GM19240 (cell line): ENCODE data around the gene DHDDS.
A peak's percentile ranks its signal among the peaks of the same experiment; 100 is the strongest.
"Not testable (repeated sequence)": the region's sequence is repeated elsewhere in the genome, so short reads cannot be mapped to it uniquely, and the experiment has no call there.

Source experiments
- DNase-seq: peaks from one replicate; pipeline ENCODE4 v3.0.0; 2011; ENCODE audit warnings: low spot score; ENCODE audit not compliant: insufficient read length

Gene DHDDS

GRCh38 chr1:26431979-26432695, at the start of gene DHDDS:
Gene DHDDS (plus strand): TSS chr1:26432321. CDS start chr1:26432946, 625 bp downstream.
- peak; percentile 96 for DNase-seq

GRCh38 chr1:26384076-26384475, 48.0 kb upstream of the DHDDS start:
- DNase-seq, result no peak

GRCh38 chr1:26385063-26385462, 47.1 kb upstream of the DHDDS start:
- DNase-seq, result not testable (repeated sequence)

- DNase-seq, result no peak
These were observed 44.7 kb upstream of the DHDDS start for GRCh38 chr1:26387447-26387846.

- DNase-seq, result no peak
These were observed 43.2 kb upstream of the DHDDS start for GRCh38 chr1:26388791-26389445.

GRCh38 chr1:26389604-26390247, 42.4 kb upstream of the DHDDS start:
- DNase-seq, result no peak

GRCh38 chr1:26391450-26391849, 40.7 kb upstream of the DHDDS start:
- DNase-seq, result no peak

- DNase-seq, result no peak
These were observed 36.4 kb upstream of the DHDDS start for GRCh38 chr1:26395754-26396153.

- DNase-seq, result no peak
These were observed 33.1 kb upstream of the DHDDS start for GRCh38 chr1:26399034-26399433.

GRCh38 chr1:26401891-26402290, 30.2 kb upstream of the DHDDS start:
- no peak for DNase-seq

- DNase-seq, result no peak
These were observed 28.5 kb upstream of the DHDDS start for GRCh38 chr1:26403656-26404055.

GRCh38 chr1:26404641-26405040, 27.5 kb upstream of the DHDDS start:
- DNase-seq, result no peak

GRCh38 chr1:26405281-26405915, 26.7 kb upstream of the DHDDS start:
- DNase-seq, result no peak

- peak; percentile 43 for DNase-seq
These were observed 23.5 kb upstream of the DHDDS start for GRCh38 chr1:26408604-26409003.

GRCh38 chr1:26409191-26409807, 22.8 kb upstream of the DHDDS start:
- no peak for DNase-seq

GRCh38 chr1:26410706-26411623, 21.2 kb upstream of the DHDDS start, which contains the start of gene LIN28A:
Gene LIN28A (plus strand): TSS chr1:26410817. CDS start chr1:26410892, 75 bp downstream.
- no peak for DNase-seq

- DNase-seq, result no peak
These were observed 20.5 kb upstream of the DHDDS start for GRCh38 chr1:26411624-26412074.

GRCh38 chr1:26412180-26412840, 19.8 kb upstream of the DHDDS start:
- DNase-seq, result no peak

GRCh38 chr1:26413031-26413430, 19.1 kb upstream of the DHDDS start:
- no peak for DNase-seq
